Measurements from ENCODE around the gene ILKAP.

GRCh38 chr2:238174701-238175100 lies 28.8 kb downstream of the ILKAP start:
- TF ChIP-seq CTCF (IDR thresholded peaks at IDR 0.05) (no peak), POLR2A (IDR thresholded peaks at IDR 0.05) (no peak)
